GM12801 (cell line): ENCODE data around the gene IRF2BPL.

Source experiments
- CTCF ChIP-seq: IDR thresholded peaks from one replicate; pipeline ENCODE4 v1.5.1; 2011; ENCODE audit warnings: control low read depth; ENCODE audit not compliant: insufficient read length; ENCODE audit errors: extremely low read depth

The IRF2BPL gene

GRCh38 chr14:77067632-77068516 is 39.4 kb upstream of the IRF2BPL start:
- no peak for TF ChIP-seq CTCF

GRCh38 chr14:77066578-77067172 is 38.2 kb upstream of the IRF2BPL start:
- TF ChIP-seq CTCF = no peak

- TF ChIP-seq CTCF = no peak
Measured at GRCh38 chr14:77065851-77066577, 37.5 kb upstream of the IRF2BPL start.

- TF ChIP-seq CTCF = no peak
Measured at GRCh38 chr14:77064521-77065178, 36.1 kb upstream of the IRF2BPL start.

- no peak for TF ChIP-seq CTCF
Measured at GRCh38 chr14:77063571-77064171, 35.2 kb upstream of the IRF2BPL start.

- no peak for TF ChIP-seq CTCF
Measured at GRCh38 chr14:77062261-77062660, 33.8 kb upstream of the IRF2BPL start.
